GM18951 (cell line): Measurements from ENCODE around the gene LCP2.

Experiments used
- POLR2A ChIP-seq: IDR thresholded peaks from 4 replicates; pipeline ENCODE4 v1.6.1; 2011; ENCODE audit warnings: mild to moderate bottlenecking; ENCODE audit not compliant: insufficient read length, insufficient read depth; ENCODE audit errors: extremely low read depth
- in situ Hi-C: fragments of 300-500 bp; cut with MboI; formaldehyde crosslinking; loops from one replicate; pipeline ENCODE4 v1.12.0; 2022; ENCODE audit warnings: low sequenced_read_pairs, mixed read lengths, inconsistent platforms; ENCODE audit not compliant: unreplicated experiment

Gene LCP2

GRCh38 chr5:170250810-170251317, 46.7 kb downstream of the LCP2 start:
- in situ Hi-C loops = no loop called here
- no peak for TF ChIP-seq POLR2A

GRCh38 chr5:170249355-170249754, 48.2 kb downstream of the LCP2 start:
- in situ Hi-C loops = loop anchor here (25.0 kb wide), 1 partner anchor 363 kb away; no protein-coding TSS in a partner anchor

GRCh38 chr5:170248931-170249227, 48.7 kb downstream of the LCP2 start:
- in situ Hi-C loops = loop anchor here (25.0 kb wide), 1 partner anchor 363 kb away; no protein-coding TSS in a partner anchor

More at GRCh38 chr5:170249355-170249754, 48.2 kb downstream of the LCP2 start:
- no peak for TF ChIP-seq POLR2A

- in situ Hi-C loops = loop anchor here (25.0 kb wide), 1 partner anchor 364 kb away; no protein-coding TSS in a partner anchor
- no peak for TF ChIP-seq POLR2A
Measured at GRCh38 chr5:170248172-170248930, 49.2 kb downstream of the LCP2 start.

GRCh38 chr5:170247363-170247762, 50.2 kb downstream of the LCP2 start:
- in situ Hi-C loops = loop anchor here (25.0 kb wide), 1 partner anchor 365 kb away; no protein-coding TSS in a partner anchor
- TF ChIP-seq POLR2A = no peak

- in situ Hi-C loops = loop anchor here (25.0 kb wide), 1 partner anchor 366 kb away; no protein-coding TSS in a partner anchor
- TF ChIP-seq POLR2A = no peak
Measured at GRCh38 chr5:170246126-170246870, 51.3 kb downstream of the LCP2 start.

GRCh38 chr5:170245436-170245835, 52.1 kb downstream of the LCP2 start:
- in situ Hi-C loops = loop anchor here (25.0 kb wide), 1 partner anchor 367 kb away; no protein-coding TSS in a partner anchor

- in situ Hi-C loops = loop anchor here (5.0 to 25.0 kb wide), 2 partner anchors 169 to 374 kb away; no protein-coding TSS in a partner anchor
- TF ChIP-seq POLR2A = no peak
Measured at GRCh38 chr5:170238456-170239196, 59.0 kb downstream of the LCP2 start.

- in situ Hi-C loops = loop anchor here (5.0 to 25.0 kb wide), 2 partner anchors 171 to 376 kb away; no protein-coding TSS in a partner anchor
- no peak for TF ChIP-seq POLR2A
Measured at GRCh38 chr5:170235876-170236864, 61.4 kb downstream of the LCP2 start.

GRCh38 chr5:170233358-170233892, 64.2 kb downstream of the LCP2 start:
- in situ Hi-C loops = loop anchor here (25.0 kb wide), 1 partner anchor 379 kb away; no protein-coding TSS in a partner anchor
- TF ChIP-seq POLR2A = no peak

GRCh38 chr5:170232786-170233185, 64.8 kb downstream of the LCP2 start, which contains the start of gene C5orf58:
C5orf58 (plus strand) TSS chr5:170232985; CDS start chr5:170234977, 1,992 bp downstream.
- no peak for TF ChIP-seq POLR2A
- in situ Hi-C loops = loop anchor here (25.0 kb wide), 1 partner anchor 380 kb away; no protein-coding TSS in a partner anchor
